Measurements from ENCODE around the gene CAMK1D.

DNA sequence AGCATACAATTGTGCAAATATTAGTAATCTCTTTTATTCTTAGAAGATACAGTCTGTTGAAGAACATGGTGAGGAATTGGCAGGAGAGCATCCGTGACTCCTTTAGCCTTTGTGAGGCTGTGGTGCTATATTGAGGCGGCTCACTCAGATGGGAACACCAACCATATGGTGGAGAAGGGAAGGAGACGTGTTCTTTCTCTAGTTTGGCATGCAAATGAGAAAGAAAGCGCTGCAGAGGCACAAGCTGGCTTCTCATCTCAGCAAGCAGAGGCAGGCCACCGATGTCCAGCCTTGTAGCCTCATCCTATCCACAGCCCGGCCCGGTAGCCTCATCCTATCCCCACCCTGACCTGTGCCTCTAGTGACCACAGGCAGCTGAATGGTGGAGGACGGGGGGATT lies 288.3 kb downstream of the CAMK1D start:
- TF ChIP-seq, protein P1, sequence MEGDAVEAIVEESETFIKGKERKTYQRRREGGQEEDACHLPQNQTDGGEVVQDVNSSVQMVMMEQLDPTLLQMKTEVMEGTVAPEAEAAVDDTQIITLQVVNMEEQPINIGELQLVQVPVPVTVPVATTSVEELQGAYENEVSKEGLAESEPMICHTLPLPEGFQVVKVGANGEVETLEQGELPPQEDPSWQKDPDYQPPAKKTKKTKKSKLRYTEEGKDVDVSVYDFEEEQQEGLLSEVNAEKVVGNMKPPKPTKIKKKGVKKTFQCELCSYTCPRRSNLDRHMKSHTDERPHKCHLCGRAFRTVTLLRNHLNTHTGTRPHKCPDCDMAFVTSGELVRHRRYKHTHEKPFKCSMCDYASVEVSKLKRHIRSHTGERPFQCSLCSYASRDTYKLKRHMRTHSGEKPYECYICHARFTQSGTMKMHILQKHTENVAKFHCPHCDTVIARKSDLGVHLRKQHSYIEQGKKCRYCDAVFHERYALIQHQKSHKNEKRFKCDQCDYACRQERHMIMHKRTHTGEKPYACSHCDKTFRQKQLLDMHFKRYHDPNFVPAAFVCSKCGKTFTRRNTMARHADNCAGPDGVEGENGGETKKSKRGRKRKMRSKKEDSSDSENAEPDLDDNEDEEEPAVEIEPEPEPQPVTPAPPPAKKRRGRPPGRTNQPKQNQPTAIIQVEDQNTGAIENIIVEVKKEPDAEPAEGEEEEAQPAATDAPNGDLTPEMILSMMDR (IDR thresholded peaks at IDR 0.05; ENCODE audit: poor library complexity), result no peak
- TF ChIP-seq EZH2phosphoT487 (IDR thresholded peaks at IDR 0.05; ENCODE audit: low read depth, severe bottlenecking, unreplicated experiment) (no peak), EZH2 (IDR thresholded peaks at IDR 0.05; ENCODE audit: borderline replicate concordance) (no peak)

All from hepatocyte (in vitro differentiated cells).